Keratinocyte (primary cell): ENCODE data around the gene EFNB2. TPM values are rescaled to one million over a fixed set of nuclear protein-coding genes. Genes with fewer than 3 reads are reported as not detected.

Experiments
- DNase-seq: peaks from one replicate; pipeline ENCODE4 v3.0.0-alpha.2; 2011; ENCODE audit warnings: low read depth, missing footprints, low spot score
- FAIRE-seq: peaks from 2 replicates; lab custom pipeline; 2011; peaks lifted over from hg19 to GRCh38; lab: Jason Lieb, UNC
- H2AFZ ChIP-seq: 2 replicates; pipeline ENCODE4 v1.6.0; 2012; ENCODE audit warnings: low read length, control low read depth, inconsistent platforms; ENCODE audit not compliant: control insufficient read depth
- H3K27ac ChIP-seq: 2 replicates; pipeline ENCODE4 v1.5.1; 2011; ENCODE audit warnings: low read length; ENCODE audit not compliant: control insufficient read depth, insufficient read depth
- H3K27me3 ChIP-seq: 3 replicates; pipeline ENCODE4 v1.6.0; 2011; ENCODE audit warnings: low read length; ENCODE audit not compliant: control insufficient read depth, insufficient read depth; ENCODE audit errors: extremely low read depth
- H3K36me3 ChIP-seq, 2 experiments: 2 replicates in 1 of 2; 3 replicates in 1 of 2; pipeline ENCODE4 v1.5.1; 2011; ENCODE audit warnings: low read length in 2 of 2, mild to moderate bottlenecking in 1 of 2; ENCODE audit not compliant: control insufficient read depth in 2 of 2, insufficient read depth in 2 of 2; ENCODE audit errors: extremely low read depth in 1 of 2
- H3K4me1 ChIP-seq: 3 replicates; pipeline ENCODE4 v1.5.1; 2011; ENCODE audit warnings: low read length; ENCODE audit not compliant: control insufficient read depth, insufficient read depth; ENCODE audit errors: extremely low read depth
- H3K4me2 ChIP-seq: 3 replicates; pipeline ENCODE4 v1.6.0; 2011; ENCODE audit warnings: low read depth, low read length; ENCODE audit not compliant: control insufficient read depth, insufficient read depth; ENCODE audit errors: extremely low read depth
- H3K4me3 ChIP-seq, 3 experiments: fragments of 200-600 bp in 1 of 3; sonication (generic) in 1 of 3; 2 replicates in 2 of 3; 3 replicates in 1 of 3; pipeline ENCODE4 v1.5.1; 2011 to 2016; ENCODE audit warnings: low read length in 3 of 3, mild to moderate bottlenecking in 3 of 3, control low read depth in 2 of 3, inconsistent platforms in 1 of 3, low read depth in 1 of 3, mixed read lengths in 1 of 3, mixed run types in 1 of 3, moderate library complexity in 1 of 3; ENCODE audit not compliant: control insufficient read depth in 2 of 3, insufficient read depth in 2 of 3; ENCODE audit errors: extremely low read depth in 1 of 3
- H3K79me2 ChIP-seq: 2 replicates; pipeline ENCODE4 v1.6.0; 2012; ENCODE audit warnings: low read length; ENCODE audit not compliant: control insufficient read depth, insufficient read depth
- H3K9ac ChIP-seq: 3 replicates; pipeline ENCODE4 v1.6.0; 2011; ENCODE audit warnings: low read length; ENCODE audit not compliant: control insufficient read depth, insufficient read depth; ENCODE audit errors: extremely low read depth
- H3K9me1 ChIP-seq: 3 replicates; pipeline ENCODE4 v1.6.0; 2011; ENCODE audit warnings: low read length; ENCODE audit not compliant: control insufficient read depth, insufficient read depth; ENCODE audit errors: extremely low read depth
- H3K9me3 ChIP-seq: 2 replicates; pipeline ENCODE4 v1.5.1; 2012; ENCODE audit warnings: low read depth, low read length; ENCODE audit not compliant: control insufficient read depth
- H4K20me1 ChIP-seq: 3 replicates; pipeline ENCODE4 v1.6.0; 2011; ENCODE audit warnings: low read length; ENCODE audit not compliant: control insufficient read depth, insufficient read depth; ENCODE audit errors: extremely low read depth
- CTCF ChIP-seq, 3 experiments: IDR thresholded peaks in 1 of 3; conservative IDR thresholded peaks in 1 of 3; optimal IDR thresholded peaks in 1 of 3; 2 replicates in 2 of 3; 3 replicates in 1 of 3; pipeline versions ENCODE3 to v1.5.1; 2011; ENCODE audit warnings: low read length in 3 of 3, mild to moderate bottlenecking in 3 of 3, moderate library complexity in 2 of 3, control low read depth in 1 of 3, inconsistent platforms in 1 of 3; ENCODE audit not compliant: insufficient read depth in 2 of 3; ENCODE audit errors: extremely low read depth in 1 of 3
- EZH2 ChIP-seq: IDR thresholded peaks from one replicate; pipeline ENCODE4 v1.6.1; 2012; ENCODE audit warnings: inconsistent platforms, mild to moderate bottlenecking, low read length, moderate library complexity
- dilution Hi-C: fragments of 300-500 bp; cut with MboI; formaldehyde crosslinking; loops from one replicate; pipeline ENCODE4 v1.7.0; 2020; ENCODE audit warnings: low sequenced_read_pairs; ENCODE audit not compliant: extremely low pct_ligation_motif_present
- polyA plus RNA-seq, 5 experiments: library from polyadenylated mRNA; depleted of rRNA in 3 of 5; stranded (reverse) in 3 of 5; stranded (forward) in 1 of 5; unstranded in 1 of 5; fragments of >200 nt; gene quantifications; 1 replicate in 1 of 5; 2 replicates in 3 of 5; 3 replicates in 1 of 5; pipeline versions ENCODE4 v1.2.1 to v1.2.3, GENCODE V29; 2011 to 2012; ENCODE audit warnings: missing spikeins in 2 of 5, low read depth in 1 of 5, low replicate concordance in 1 of 5

EFNB2 gene
- polyA plus RNA-seq, 1 donor (not counting 4 experiments of a cell fraction or from before 2014, with no cell fraction given): 38.9 TPM

DNA sequence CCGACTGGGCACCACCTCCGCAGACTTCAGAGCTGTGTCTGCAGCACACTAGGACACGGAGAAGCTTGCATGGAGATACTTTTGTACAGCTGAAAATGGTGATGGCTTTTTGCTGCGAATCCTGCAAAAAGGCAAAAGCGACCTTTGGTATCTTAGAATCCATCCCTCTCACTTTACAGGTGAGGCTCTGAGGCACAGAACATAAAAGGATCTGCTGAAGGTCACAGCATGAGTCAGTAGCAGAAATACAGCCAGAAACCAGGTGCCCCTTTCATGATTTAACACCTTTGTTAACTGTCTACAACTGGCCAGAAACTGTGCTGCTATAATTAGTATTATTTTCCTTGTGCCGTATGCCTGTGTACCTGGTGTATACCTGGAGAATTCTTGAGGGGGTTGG, 48.3 kb downstream of the EFNB2 start:
- Histone ChIP-seq H3K9me3 (no peaks in the 10 kb centered on the region), H2AFZ (no peak overlapping the region), H3K9me1 (no peaks in the 10 kb centered on the region), H3K79me2 (peaks cover 5% of the 10 kb centered on the region), H3K27me3 (no peaks in the 10 kb centered on the region), H4K20me1 (no peaks in the 10 kb centered on the region), H3K4me1 (peaks cover 3% of the 10 kb centered on the region), H3K4me3 (no peak overlapping the region), H3K36me3 (peaks cover 6 to 20% of the 10 kb centered on the region in 2 experiments), H3K9ac (no peak overlapping the region), H3K27ac (no peak overlapping the region), H3K4me2 (no peak overlapping the region)
- no peak for TF ChIP-seq CTCF (optimal IDR thresholded peaks at IDR 0.05 in 1 of 3, IDR thresholded peaks at IDR 0.05 in 1 of 3, conservative IDR thresholded peaks at IDR 0.05 in 1 of 3; ENCODE audit: extremely low read depth in 1 of 3, insufficient read depth in 2 of 3, low read length in 3 of 3)
- no peak for TF ChIP-seq EZH2
- dilution Hi-C loops: no loop called here
- DNase-seq: no peak
- FAIRE-seq: no peak

- no peak overlapping the region for H3K9ac ChIP-seq
- no peaks in the 10 kb centered on the region for H3K9me3 ChIP-seq
- H4K20me1 ChIP-seq: no peaks in the 10 kb centered on the region
- no peak overlapping the region for H3K27ac ChIP-seq
- H3K4me1 ChIP-seq: peaks cover 3% of the 10 kb centered on the region
- dilution Hi-C loops: no loop called here
- FAIRE-seq (no peak), DNase-seq (no peak)
- no peaks in the 10 kb centered on the region for H3K9me1 ChIP-seq
- H3K36me3 ChIP-seq: peaks cover 3 to 12% of the 10 kb centered on the region in 2 experiments
- no peak overlapping the region for H2AFZ ChIP-seq
- no peaks in the 10 kb centered on the region for H3K79me2 ChIP-seq
- no peak overlapping the region for H3K4me3 ChIP-seq
- TF ChIP-seq EZH2: no peak
- TF ChIP-seq CTCF (optimal IDR thresholded peaks at IDR 0.05 in 1 of 3, IDR thresholded peaks at IDR 0.05 in 1 of 3, conservative IDR thresholded peaks at IDR 0.05 in 1 of 3; ENCODE audit: extremely low read depth in 1 of 3, insufficient read depth in 2 of 3, low read length in 3 of 3): no peak
- no peaks in the 10 kb centered on the region for H3K27me3 ChIP-seq
- H3K4me2 ChIP-seq: no peak overlapping the region
These were observed 49.2 kb downstream of the EFNB2 start for GRCh38 chr13:106486287-106486686.
